Mucosa of descending colon (tissue), 3 donors: ENCODE results near the gene WWC2. TPM values are rescaled to one million over a fixed set of nuclear protein-coding genes. Genes with fewer than 3 reads are reported as not detected.

Experiments used
- ATAC-seq: fragments of 200-7000 bp; cut with Tn5 transposase; one replicate; pipeline ENCODE4 v1.9.1; 2020; ENCODE audit warnings: mild to moderate bottlenecking, moderate library complexity
- DNase-seq, 3 donors: peaks; one replicate each; pipeline ENCODE4 v3.0.0-alpha.2; 2020
- H3K36me3 ChIP-seq: fragments of 200-600 bp; one replicate; pipeline ENCODE4 v1.8.0; 2021; ENCODE audit warnings: low read depth, mild to moderate bottlenecking
- H3K4me1 ChIP-seq: fragments of 200-600 bp; one replicate; pipeline ENCODE4 v1.8.0; 2021; ENCODE audit warnings: low read depth, mild to moderate bottlenecking
- H3K4me3 ChIP-seq: fragments of 200-600 bp; one replicate; pipeline ENCODE4 v1.8.0; 2021; ENCODE audit warnings: mild to moderate bottlenecking
- H3K9me3 ChIP-seq: fragments of 200-600 bp; one replicate; pipeline ENCODE4 v1.8.0; 2021; ENCODE audit warnings: mild to moderate bottlenecking
- intact Hi-C, 2 donors: fragments of 100-400 bp; cut with DNase I in 1 of 2; cut with micrococcal nuclease in 1 of 2; formaldehyde crosslinking; loops; one replicate each; pipeline versions ENCODE4 v1.11.0 to v1.11.1; 2022; cut with DNase I, micrococcal nuclease
- total RNA-seq, 3 donors: library from RNA; stranded (reverse); fragmentation: NEBNext Ultra II Directional in 2 of 3; extraction: Animal tissue kit (Norgen Biotek cat#: 25700) in 2 of 3; gene quantifications; one replicate each; pipeline versions ENCODE4 v1.2.1 to v1.2.4, GENCODE V29; 2021 to 2023
- TF ChIP-seq, protein P1 (sequence below): fragments of 200-600 bp; IDR thresholded peaks from one replicate; pipeline ENCODE4 v1.8.0; 2022; ENCODE audit warnings: antibody characterized with exemption, mild to moderate bottlenecking
- donor health status: DM: no; HTN: no; CAD: no; lungs with moderate emphysema.
- donor health status: DM: no; HTN: no; CAD: no.
- donor health status: DM: no; HTN: yes; CAD: no.

WWC2 gene
- total RNA-seq, 3 donors from 2014 or later, result 6.4 to 31.2 (median 7.7) TPM

DNA sequence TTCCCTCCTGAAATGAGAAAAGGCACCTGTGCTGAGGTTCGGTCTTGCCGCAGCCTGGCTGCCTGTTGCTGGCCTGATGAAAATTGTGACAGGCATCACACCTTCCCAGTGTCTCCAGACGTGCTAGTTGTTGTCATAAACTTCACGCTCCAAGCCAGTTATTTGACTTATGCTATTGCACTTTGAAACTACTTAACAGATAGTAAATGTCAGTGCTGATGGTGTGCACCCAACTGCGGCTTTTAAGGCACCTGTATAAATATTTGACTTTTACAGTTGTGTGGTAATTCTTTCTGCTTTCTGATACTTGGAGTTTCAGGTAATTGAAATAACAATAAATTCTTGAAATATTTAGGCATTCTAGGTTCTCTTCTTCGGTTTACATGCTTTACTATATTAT lies 1.8 kb downstream of the WWC2 start:
- intact Hi-C loops, result no loop called here
- TF ChIP-seq, protein P1, sequence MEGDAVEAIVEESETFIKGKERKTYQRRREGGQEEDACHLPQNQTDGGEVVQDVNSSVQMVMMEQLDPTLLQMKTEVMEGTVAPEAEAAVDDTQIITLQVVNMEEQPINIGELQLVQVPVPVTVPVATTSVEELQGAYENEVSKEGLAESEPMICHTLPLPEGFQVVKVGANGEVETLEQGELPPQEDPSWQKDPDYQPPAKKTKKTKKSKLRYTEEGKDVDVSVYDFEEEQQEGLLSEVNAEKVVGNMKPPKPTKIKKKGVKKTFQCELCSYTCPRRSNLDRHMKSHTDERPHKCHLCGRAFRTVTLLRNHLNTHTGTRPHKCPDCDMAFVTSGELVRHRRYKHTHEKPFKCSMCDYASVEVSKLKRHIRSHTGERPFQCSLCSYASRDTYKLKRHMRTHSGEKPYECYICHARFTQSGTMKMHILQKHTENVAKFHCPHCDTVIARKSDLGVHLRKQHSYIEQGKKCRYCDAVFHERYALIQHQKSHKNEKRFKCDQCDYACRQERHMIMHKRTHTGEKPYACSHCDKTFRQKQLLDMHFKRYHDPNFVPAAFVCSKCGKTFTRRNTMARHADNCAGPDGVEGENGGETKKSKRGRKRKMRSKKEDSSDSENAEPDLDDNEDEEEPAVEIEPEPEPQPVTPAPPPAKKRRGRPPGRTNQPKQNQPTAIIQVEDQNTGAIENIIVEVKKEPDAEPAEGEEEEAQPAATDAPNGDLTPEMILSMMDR, result no peak
- peaks cover 20% of the 10 kb centered on the region for H3K4me1 ChIP-seq
- H3K9me3 ChIP-seq, result no peaks in the 10 kb centered on the region
- H3K4me3 ChIP-seq, result no peak overlapping the region
- ATAC-seq (peak; percentile 20), DNase-seq (no peak)
- H3K36me3 ChIP-seq, result no peaks in the 10 kb centered on the region

- Histone ChIP-seq H3K9me3 (no peaks in the 10 kb centered on the region), H3K36me3 (no peaks in the 10 kb centered on the region), H3K4me1 (peaks cover 20% of the 10 kb centered on the region), H3K4me3 (no peak overlapping the region)
- intact Hi-C loops, result no loop called here
- TF ChIP-seq, protein P1, result no peak
- DNase-seq (no peak), ATAC-seq (no peak)
These were observed 3.0 kb downstream of the WWC2 start for GRCh38 chr4:183101956-183102480.

GRCh38 chr4:183105092-183105491 lies 6.0 kb downstream of the WWC2 start:
- intact Hi-C loops, result no loop called here
- no peak for ATAC-seq
- Histone ChIP-seq H3K9me3 (no peaks in the 10 kb centered on the region), H3K36me3 (no peaks in the 10 kb centered on the region), H3K4me1 (peaks cover 8% of the 10 kb centered on the region), H3K4me3 (no peak overlapping the region)
- TF ChIP-seq, protein P1, result no peak
- no peak for DNase-seq

GRCh38 chr4:183106839-183107238 lies 7.8 kb downstream of the WWC2 start:
- ATAC-seq (no peak), DNase-seq (no peak)
- TF ChIP-seq, protein P1, result no peak

GRCh38 chr4:183107891-183108459 lies 8.9 kb downstream of the WWC2 start:
- peaks cover 12% of the 10 kb centered on the region for H3K4me1 ChIP-seq
- ATAC-seq (no peak), DNase-seq (no peak)
- no peak overlapping the region for H3K4me3 ChIP-seq
- intact Hi-C loops, result no loop called here
- no peaks in the 10 kb centered on the region for H3K9me3 ChIP-seq
- TF ChIP-seq, protein P1, result no peak
- no peaks in the 10 kb centered on the region for H3K36me3 ChIP-seq

More at GRCh38 chr4:183106839-183107238, 7.8 kb downstream of the WWC2 start:
- H3K36me3 ChIP-seq, result no peaks in the 10 kb centered on the region
- intact Hi-C loops, result no loop called here
- peaks cover 12% of the 10 kb centered on the region for H3K4me1 ChIP-seq
- H3K9me3 ChIP-seq, result no peaks in the 10 kb centered on the region
- no peak overlapping the region for H3K4me3 ChIP-seq

GRCh38 chr4:183110244-183110643 lies 11.2 kb downstream of the WWC2 start:
- H3K4me3 ChIP-seq, result no peak overlapping the region
- no peaks in the 10 kb centered on the region for H3K36me3 ChIP-seq
- no peaks in the 10 kb centered on the region for H3K9me3 ChIP-seq
- DNase-seq, result no peak
- ATAC-seq, result no peak
- peaks cover 12% of the 10 kb centered on the region for H3K4me1 ChIP-seq
- intact Hi-C loops, result no loop called here
- TF ChIP-seq, protein P1, result no peak
